GM21619 (cell line): ENCODE measurements around the gene ZNF800.

Experiments used
- ATAC-seq: cut with Tn5 transposase; IDR thresholded peaks from one replicate; pipeline ENCODE4 v1.9.1; 2021; ENCODE audit not compliant: unreplicated experiment

ZNF800 gene

DNA sequence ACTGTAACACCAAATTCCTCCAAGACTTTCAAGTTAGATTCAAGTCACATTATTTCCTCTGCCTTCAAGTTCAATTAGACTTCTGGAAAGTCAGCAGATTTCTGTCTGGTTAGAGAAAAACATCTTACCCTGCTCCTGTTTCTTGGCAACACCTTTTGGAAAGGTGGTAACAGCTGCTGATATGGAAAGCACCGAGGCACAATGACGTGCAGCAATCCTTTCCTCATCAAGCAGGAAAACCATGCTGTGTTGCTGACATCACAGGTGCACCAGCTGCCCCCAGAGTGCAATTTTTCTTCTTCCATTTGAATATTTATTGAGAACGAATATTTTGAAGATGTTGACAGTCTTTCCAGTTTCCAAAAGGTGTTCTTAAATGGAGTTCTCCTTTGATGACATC is 41.9 kb downstream of the ZNF800 start:
- no peak for ATAC-seq

GRCh38 chr7:127349881-127350280 is 42.6 kb downstream of the ZNF800 start:
- no peak for ATAC-seq

DNA sequence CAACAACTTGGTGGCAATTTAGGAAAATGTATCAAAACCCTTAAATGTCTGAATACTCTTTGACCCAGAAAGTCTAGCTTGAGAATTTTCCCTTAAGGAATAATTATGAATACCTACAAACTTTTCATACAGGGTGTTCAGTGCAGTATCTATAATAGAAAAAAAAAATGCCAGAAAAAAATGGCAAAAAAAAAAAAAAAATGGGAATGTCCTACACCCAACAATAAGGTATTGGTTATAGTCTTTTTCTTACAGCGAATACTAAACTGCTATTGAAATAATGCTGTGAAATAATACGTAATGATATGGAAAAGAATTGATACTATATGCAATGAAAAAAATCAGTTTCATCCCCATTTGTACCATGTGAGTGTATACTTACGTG is 44.3 kb downstream of the ZNF800 start:
- no peak for ATAC-seq

- ATAC-seq = peak; percentile 95
These were observed 44.8 kb downstream of the ZNF800 start for GRCh38 chr7:127347567-127348246.

DNA sequence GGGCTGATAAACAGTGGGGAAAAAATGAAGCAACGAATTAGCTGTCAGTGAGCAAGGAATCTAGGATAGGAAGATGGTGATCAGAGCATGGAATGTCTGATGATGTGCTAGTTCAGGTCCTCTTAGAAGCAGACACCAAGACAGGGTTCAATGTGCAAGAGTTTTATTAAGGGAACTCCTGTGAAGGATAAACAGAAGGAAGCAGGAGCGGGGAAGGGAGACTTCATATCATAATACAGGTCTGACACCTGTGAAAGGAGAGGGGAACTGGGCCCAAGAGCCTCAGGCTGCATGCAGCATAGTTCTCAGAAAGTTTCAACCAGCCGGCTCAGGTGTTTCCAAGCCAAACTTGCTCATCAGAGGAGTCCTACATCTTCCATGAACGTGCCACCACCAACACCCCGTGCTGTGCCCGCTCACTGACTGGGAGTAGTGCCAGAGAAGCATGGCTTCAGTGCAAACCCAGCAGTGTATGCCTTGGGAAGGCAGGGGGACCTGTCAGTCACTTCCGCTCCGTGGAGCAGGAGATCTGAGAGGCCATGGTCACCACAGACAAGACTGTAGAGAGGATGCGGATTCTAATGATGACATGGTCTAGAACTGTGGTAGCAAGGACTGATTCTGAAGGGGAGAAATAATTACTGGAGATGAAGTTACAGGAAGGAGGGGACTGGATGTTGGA is 45.8 kb downstream of the ZNF800 start:
- ATAC-seq = no peak

DNA sequence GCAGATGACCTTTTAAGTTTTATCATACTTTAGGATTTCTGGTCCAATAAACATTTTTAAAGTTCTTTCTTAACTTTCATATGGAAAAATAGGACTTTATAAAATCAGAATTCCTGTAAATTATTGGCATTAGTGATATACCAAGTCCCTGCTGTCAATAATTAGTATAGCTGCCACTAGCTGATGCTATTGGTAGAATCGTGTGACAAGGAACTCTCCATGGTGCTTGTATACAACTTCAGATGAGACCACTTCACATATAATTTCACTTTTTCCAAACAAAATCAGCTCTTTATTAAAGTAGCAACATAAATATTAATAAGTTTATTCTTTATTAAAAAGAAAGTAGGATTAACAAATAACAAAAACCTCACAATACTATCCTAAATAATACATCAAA is 49.9 kb downstream of the ZNF800 start:
- no peak for ATAC-seq

- ATAC-seq = no peak
These were observed 54.4 kb downstream of the ZNF800 start for GRCh38 chr7:127338122-127338521.

- ATAC-seq = no peak
These were observed 54.9 kb downstream of the ZNF800 start for GRCh38 chr7:127337581-127337980.

DNA sequence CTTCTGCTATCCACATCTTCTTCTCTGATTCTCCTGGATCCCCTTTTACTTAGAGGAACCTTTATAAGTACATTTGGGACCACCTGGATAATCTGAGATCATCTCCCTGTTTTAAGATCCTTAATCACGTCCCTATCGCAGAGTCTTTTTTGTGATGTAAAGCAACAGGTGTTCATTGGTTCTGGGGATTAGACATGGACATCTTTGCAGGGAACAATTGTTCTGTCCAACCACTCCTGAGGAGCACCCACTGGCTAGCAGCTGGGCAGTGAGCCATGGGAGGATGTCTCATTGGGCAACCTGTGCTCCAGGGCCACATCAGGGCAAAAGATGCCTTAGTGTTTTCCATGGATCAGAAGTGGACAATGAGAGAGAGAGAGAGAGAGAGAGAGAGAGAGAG is 56.0 kb downstream of the ZNF800 start:
- ATAC-seq = no peak

- no peak for ATAC-seq
These were observed 59.6 kb downstream of the ZNF800 start for GRCh38 chr7:127332880-127333279.

GRCh38 chr7:127330070-127330469 is 62.4 kb downstream of the ZNF800 start:
- ATAC-seq = no peak

GRCh38 chr7:127322832-127323493 is 69.5 kb downstream of the ZNF800 start:
- no peak for ATAC-seq

DNA sequence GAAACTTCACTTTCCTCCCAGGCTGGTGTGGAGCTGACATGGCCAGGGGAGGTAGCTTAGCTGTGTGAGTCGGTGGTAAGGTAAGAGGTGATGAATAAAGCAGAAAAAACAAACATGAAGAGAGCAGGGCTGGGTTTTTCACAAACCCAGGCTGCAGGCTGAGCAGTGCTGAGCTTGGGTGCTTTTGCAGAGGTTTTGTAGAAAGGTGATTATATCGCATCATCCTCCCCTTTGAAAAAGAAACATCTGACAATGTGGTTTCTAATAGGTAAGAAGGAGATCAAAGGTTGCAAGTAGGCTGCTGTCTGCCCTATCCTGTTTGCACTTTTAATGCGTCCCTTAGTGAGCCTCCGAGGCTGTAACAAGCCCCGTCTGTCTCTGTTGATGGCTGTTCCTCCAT is 70.2 kb downstream of the ZNF800 start:
- ATAC-seq = no peak

DNA sequence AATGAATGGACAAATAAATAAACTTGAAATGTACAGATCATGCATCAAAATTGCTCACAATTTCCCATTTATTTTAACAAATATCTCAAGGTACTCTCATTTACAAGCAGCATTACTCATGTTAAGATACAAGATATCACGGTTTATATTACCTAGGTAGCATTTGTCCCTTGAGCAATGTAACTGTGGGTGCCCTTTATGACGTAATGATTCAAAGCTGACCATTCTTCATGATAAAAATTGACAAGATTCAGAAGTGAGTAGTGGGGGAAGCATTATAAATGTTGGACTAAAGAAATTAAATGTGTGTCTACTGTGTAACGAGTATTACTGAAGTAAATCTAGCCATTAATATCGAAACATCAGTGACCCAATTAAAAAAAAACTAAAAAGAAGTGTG is 71.5 kb downstream of the ZNF800 start:
- ATAC-seq = no peak
